ENCODE results near the gene TMTC1. TPM values are rescaled to one million over a fixed set of nuclear protein-coding genes. Genes with fewer than 3 reads are reported as not detected.
"Not testable (repeated sequence)": the region's sequence is repeated elsewhere in the genome, so short reads cannot be mapped to it uniquely, and the experiment has no call there.

TMTC1 gene
- total and polyA plus RNA-seq, 10 donors: 3.4 to 210 (median 137) TPM

DNA sequence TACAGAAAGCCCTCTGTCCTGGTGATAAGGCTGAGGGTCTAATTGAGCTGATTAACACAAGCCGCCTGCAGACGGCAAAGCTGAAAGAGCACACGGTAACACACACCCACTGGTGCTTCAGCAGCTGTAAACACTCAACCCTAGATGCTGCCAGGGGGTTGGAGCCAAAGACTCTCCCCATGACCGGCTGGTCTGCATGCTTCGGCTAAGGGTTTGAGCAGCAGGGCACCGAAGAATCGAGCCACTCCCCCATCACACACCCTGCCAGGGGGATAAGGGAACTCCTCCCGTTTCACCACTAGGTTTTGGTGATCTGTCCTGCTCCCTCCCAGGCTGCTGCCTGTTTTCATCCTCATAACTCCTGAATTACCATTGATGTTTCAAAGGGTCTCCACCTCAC is 145.2 kb downstream of the TMTC1 start:
- Histone ChIP-seq H3K4me1 (peaks cover 0 to 3% (median 0%) of the 10 kb centered on the region in 6 donors), H3K27me3 (replicated peaks in 1 of 7) (no peaks in the 10 kb centered on the region), H3K27ac (peak overlapping the region in 3 of 8 donors; percentile 9 to 25 (median 15)), H3K4me3 (no peak overlapping the region), H3K9me3 (no peaks in the 10 kb centered on the region), H3K36me3 (peaks cover 0 to 11% (median 0%) of the 10 kb centered on the region in 6 donors)
- 72 to 84% (median 77%) methylated on average over 8 of the region's 8 CpGs for WGBS, 5 donors
- TF ChIP-seq POLR2A (IDR thresholded peaks at IDR 0.05): no peak
- TF ChIP-seq POLR2AphosphoS5 (IDR thresholded peaks at IDR 0.05): peak in 1 of 3 donors; percentile 24
- no peak for TF ChIP-seq CTCF (IDR thresholded peaks at IDR 0.05 in 8 of 11, conservative IDR thresholded peaks at IDR 0.05 in 3 of 11)
- intact Hi-C loops (cut with DNase I; ENCODE audit: low total_unique reads): no loop called here
- DNase-seq: no peak

DNA sequence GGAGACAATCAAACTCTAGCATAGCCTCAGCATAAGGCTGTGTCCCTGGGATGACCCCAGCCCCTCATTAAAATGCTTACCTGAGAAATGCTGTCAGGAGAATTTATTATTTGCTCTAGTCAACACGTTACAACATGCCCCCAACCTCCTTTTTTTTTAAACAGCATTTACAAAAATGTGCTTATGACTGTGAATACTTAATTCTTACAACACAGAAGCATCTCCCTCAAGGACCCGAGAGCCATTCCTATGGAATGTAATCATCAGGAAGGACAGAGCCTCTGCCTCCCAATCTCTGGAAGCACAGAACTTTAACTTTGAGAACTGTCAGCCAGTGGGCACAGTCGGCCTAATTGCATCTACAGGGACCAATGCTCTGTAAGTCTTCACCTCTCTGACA is 149.7 kb downstream of the TMTC1 start:
- intact Hi-C loops (cut with DNase I; ENCODE audit: low total_unique reads): no loop called here
- TF ChIP-seq POLR2A (IDR thresholded peaks at IDR 0.05) (no peak), POLR2AphosphoS5 (IDR thresholded peaks at IDR 0.05) (no peak), CTCF (IDR thresholded peaks at IDR 0.05 in 8 of 11, conservative IDR thresholded peaks at IDR 0.05 in 3 of 11) (no peak)
- Histone ChIP-seq H3K27me3 (replicated peaks in 1 of 7) (no peaks in the 10 kb centered on the region), H3K4me1 (peaks cover 0 to 3% (median 0%) of the 10 kb centered on the region in 6 donors), H3K36me3 (peaks cover 0 to 21% (median 5%) of the 10 kb centered on the region in 6 donors), H3K27ac (peak overlapping the region in 3 of 8 donors; percentile 15 to 40 (median 34)), H3K9me3 (peaks cover 0 to 5% (median 0%) of the 10 kb centered on the region in 8 donors), H3K4me3 (no peak overlapping the region)
- DNase-seq: no peak
- WGBS, 5 donors: 49 to 67% (median 58%) methylated on average over 3 of the region's 3 CpGs

DNA sequence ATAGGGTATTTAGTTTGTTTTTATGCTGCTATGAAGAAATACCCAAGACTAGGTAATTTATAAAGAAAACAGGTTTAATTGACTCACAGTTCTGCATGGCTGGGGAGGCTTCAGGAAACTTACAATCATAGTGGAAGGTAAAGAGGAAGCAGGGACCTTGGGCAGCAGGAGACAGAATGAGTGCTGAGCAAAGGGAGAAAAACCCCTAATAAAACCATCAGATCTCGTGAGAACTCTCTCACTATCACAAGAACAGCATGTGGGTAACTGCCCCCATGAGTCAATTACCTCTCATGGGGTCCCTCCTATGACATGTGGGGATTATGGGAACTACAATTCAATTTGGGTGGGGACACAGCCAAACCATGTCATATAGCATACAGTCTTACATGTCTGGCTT is 153.6 kb downstream of the TMTC1 start:
- H3K4me3 ChIP-seq; H3K27ac ChIP-seq; H3K9me3 ChIP-seq; DNase-seq; H3K4me1 ChIP-seq; H3K27me3 ChIP-seq (replicated peaks in 1 of 7); intact Hi-C loops (cut with DNase I; ENCODE audit: low total_unique reads): not testable (repeated sequence)
- WGBS, 5 donors: 32 to 53% (median 35%) methylated on average over 1 of the region's 1 CpG
- peaks cover 0 to 39% (median 5%) of the 10 kb centered on the region in 6 donors for H3K36me3 ChIP-seq

DNA sequence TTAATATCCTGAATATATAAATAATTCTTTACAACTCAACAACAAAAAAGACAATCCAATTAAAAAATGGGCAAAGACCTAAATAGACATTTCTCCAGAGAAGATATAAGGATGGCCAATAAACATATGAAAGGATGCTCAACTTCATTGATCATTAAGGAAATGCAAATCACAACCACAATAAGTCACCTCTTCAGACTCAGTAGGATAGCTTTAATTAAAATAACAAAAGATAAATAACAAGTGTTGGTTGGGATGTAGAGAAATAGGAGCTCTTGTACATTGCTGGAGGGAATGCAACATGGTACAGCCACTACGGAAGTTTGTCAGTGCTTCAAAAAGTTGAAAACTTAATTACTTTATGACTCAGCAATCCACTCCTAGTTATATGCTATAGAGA is 156.5 kb downstream of the TMTC1 start:
- 88 to 97% (median 94%) methylated on average over 1 of the region's 1 CpG for WGBS, 5 donors
- no peak for TF ChIP-seq CTCF (IDR thresholded peaks at IDR 0.05 in 8 of 11, conservative IDR thresholded peaks at IDR 0.05 in 3 of 11)
- TF ChIP-seq POLR2AphosphoS5 (IDR thresholded peaks at IDR 0.05): no peak
- TF ChIP-seq POLR2A (IDR thresholded peaks at IDR 0.05): no peak
- intact Hi-C loops (cut with DNase I; ENCODE audit: low total_unique reads): no loop called here
- no peak overlapping the region for H3K4me3 ChIP-seq
- peaks cover 0 to 7% (median 3%) of the 10 kb centered on the region in 6 donors for H3K4me1 ChIP-seq
- peaks cover 0 to 27% (median under 1%) of the 10 kb centered on the region in 6 donors for H3K36me3 ChIP-seq
- H3K9me3 ChIP-seq: peaks cover 0 to 8% (median 3%) of the 10 kb centered on the region in 8 donors
- DNase-seq: no peak
- no peak overlapping the region for H3K27ac ChIP-seq
- no peaks in the 10 kb centered on the region for H3K27me3 ChIP-seq (replicated peaks in 1 of 7)

All from spleen (tissue), 11 donors.